ENCODE measurements around the gene SYCP2L. TPM values are rescaled to one million over a fixed set of nuclear protein-coding genes. Genes with fewer than 3 reads are reported as not detected.
"Not testable (repeated sequence)": the region's sequence is repeated elsewhere in the genome, so short reads cannot be mapped to it uniquely, and the experiment has no call there.

The SYCP2L gene
- total RNA-seq, 1 donor from 2014 or later: 0.32 TPM

DNA sequence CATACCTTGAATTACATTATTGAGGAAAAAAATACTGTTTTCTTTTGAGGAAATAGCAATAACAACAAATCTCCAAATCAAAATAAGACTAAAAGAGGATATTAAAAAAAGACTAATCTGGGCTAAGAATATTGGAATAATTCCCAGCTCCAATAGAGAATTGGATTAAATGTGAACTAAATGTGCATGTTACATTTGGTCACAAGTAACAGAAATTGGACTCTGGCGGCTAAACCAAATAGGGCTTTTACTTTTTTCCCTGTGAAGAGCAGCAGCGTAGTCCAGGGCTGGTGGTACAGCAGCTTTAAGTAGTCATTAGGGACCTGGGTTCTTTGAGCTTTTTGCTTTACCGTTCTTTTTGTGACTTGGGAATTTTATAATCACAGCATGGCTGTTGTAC, 85.3 kb downstream of the SYCP2L start:
- H3K27me3 ChIP-seq: no peaks in the 10 kb centered on the region
- no peaks in the 10 kb centered on the region for H3K4me1 ChIP-seq
- no peak for DNase-seq (ENCODE audit: low spot score in 2 of 2)
- H3K36me3 ChIP-seq: no peaks in the 10 kb centered on the region
- TF ChIP-seq CTCF (IDR thresholded peaks at IDR 0.05): no peak
- no peak overlapping the region for H3K27ac ChIP-seq
- H3K9me3 ChIP-seq: no peaks in the 10 kb centered on the region
- intact Hi-C loops (cut with DNase I): no loop called here
- H3K4me3 ChIP-seq: no peak overlapping the region

- Histone ChIP-seq H3K4me3 (no peak overlapping the region), H3K9me3 (no peaks in the 10 kb centered on the region), H3K27me3 (no peaks in the 10 kb centered on the region), H3K36me3 (no peaks in the 10 kb centered on the region), H3K4me1 (no peaks in the 10 kb centered on the region), H3K27ac (no peak overlapping the region)
- no peak for DNase-seq (ENCODE audit: low spot score in 2 of 2)
- TF ChIP-seq CTCF (IDR thresholded peaks at IDR 0.05): no peak
- intact Hi-C loops (cut with DNase I): no loop called here
Observed at GRCh38 chr6:10976571-10976970, 89.7 kb downstream of the SYCP2L start.

DNA sequence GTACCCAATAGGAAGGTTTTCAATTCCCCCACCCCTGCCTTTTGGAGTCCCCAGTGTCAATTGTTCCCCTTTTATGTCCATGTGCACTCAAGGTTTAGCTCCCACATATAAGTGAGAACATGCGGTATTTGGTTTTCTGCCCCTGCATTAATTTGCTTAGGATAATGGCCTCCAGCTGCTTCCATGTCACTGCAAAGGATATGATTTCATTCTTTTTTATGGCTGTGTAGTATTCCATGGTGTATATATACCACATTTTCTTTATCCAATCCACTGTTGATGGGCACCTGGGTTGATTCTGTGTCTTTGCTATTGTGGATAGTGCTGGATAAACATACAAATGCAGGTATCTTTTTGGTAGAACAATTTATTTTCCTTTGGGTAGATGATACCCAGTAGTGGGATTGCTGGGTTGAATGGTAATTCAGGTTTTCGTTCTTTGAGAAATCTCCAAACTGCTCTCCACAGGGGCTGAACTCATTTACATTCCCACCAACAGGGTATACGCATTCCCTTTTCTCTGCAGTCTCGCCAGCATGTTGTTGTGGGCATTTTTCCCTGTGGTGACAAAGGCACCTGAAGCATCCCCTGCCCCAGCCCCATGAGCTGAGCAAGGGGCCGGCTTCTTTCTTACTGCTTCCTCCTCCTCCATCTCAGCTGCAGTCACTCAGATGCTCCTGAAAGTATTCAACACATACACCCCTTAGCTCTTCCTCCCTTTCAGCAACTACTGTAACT, 90.5 kb downstream of the SYCP2L start:
- TF ChIP-seq CTCF (IDR thresholded peaks at IDR 0.05): no peak
- Histone ChIP-seq H3K4me3 (no peak overlapping the region), H3K36me3 (no peaks in the 10 kb centered on the region), H3K27ac (no peak overlapping the region), H3K4me1 (no peaks in the 10 kb centered on the region), H3K9me3 (no peaks in the 10 kb centered on the region), H3K27me3 (no peaks in the 10 kb centered on the region)
- intact Hi-C loops (cut with DNase I): no loop called here
- DNase-seq (ENCODE audit: low spot score in 2 of 2): no peak

- Histone ChIP-seq H3K4me3 (no peak overlapping the region), H3K27me3 (no peaks in the 10 kb centered on the region), H3K4me1 (no peaks in the 10 kb centered on the region), H3K27ac (no peak overlapping the region), H3K36me3 (no peaks in the 10 kb centered on the region), H3K9me3 (no peaks in the 10 kb centered on the region)
- DNase-seq (ENCODE audit: low spot score in 2 of 2): no peak
- TF ChIP-seq CTCF (IDR thresholded peaks at IDR 0.05): no peak
- intact Hi-C loops (cut with DNase I): no loop called here
Observed at GRCh38 chr6:10979603-10980002, 92.8 kb downstream of the SYCP2L start.

GRCh38 chr6:10981409-10981808, 94.6 kb downstream of the SYCP2L start:
- H3K9me3 ChIP-seq: no peaks in the 10 kb centered on the region
- intact Hi-C loops (cut with DNase I): no loop called here
- H3K27me3 ChIP-seq: no peaks in the 10 kb centered on the region
- TF ChIP-seq CTCF (IDR thresholded peaks at IDR 0.05): no peak
- no peak overlapping the region for H3K27ac ChIP-seq
- H3K36me3 ChIP-seq: no peaks in the 10 kb centered on the region
- DNase-seq (ENCODE audit: low spot score in 2 of 2): no peak
- H3K4me1 ChIP-seq: no peaks in the 10 kb centered on the region
- H3K4me3 ChIP-seq: no peak overlapping the region

DNA sequence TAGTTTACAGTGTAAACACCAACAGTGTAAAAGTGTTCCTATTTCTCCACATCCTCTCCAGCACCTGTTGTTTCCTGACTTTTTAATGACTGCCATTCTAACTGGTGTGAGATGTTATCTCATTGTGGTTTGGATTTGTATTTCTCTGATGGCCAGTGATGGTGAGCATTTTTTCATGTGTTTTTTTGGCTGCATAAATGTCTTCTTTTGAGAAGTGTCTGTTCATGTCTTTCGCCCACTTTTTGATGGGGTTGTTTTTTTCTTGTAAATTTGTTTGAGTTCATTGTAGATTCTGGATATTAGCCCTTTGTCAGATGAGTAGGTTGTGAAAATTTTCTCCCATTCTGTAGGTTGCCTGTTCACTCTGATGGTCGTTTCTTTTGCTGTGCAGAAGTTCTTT, 98.1 kb downstream of the SYCP2L start:
- intact Hi-C loops (cut with DNase I): not testable (repeated sequence)

More for the DNA sequence above, 98.1 kb downstream of the SYCP2L start:
- H3K27me3 ChIP-seq; H3K36me3 ChIP-seq; H3K9me3 ChIP-seq; DNase-seq (ENCODE audit: low spot score in 2 of 2); H3K27ac ChIP-seq; H3K4me3 ChIP-seq; H3K4me1 ChIP-seq: not testable (repeated sequence)

Measured in ascending aorta (tissue), 2 donors.